ENCODE data around the gene VIL1. TPM values are rescaled to one million over a fixed set of nuclear protein-coding genes. Genes with fewer than 3 reads are reported as not detected.

Gene VIL1
- total RNA-seq, 4 donors from 2014 or later, result 0.21 to 3.3 (median 1.1) TPM

- TF ChIP-seq POLR2A (IDR thresholded peaks at IDR 0.05), result no peak
- TF ChIP-seq CTCF (IDR thresholded peaks at IDR 0.05), result no peak
- TF ChIP-seq POLR2AphosphoS5 (IDR thresholded peaks at IDR 0.05), result no peak
- no peak for TF ChIP-seq EP300 (IDR thresholded peaks at IDR 0.05)
- 67% methylated on average over 10 of the region's 10 CpGs for WGBS
- Histone ChIP-seq H3K36me3 (no peaks in the 10 kb centered on the region), H3K4me3 (peak overlapping the region; percentile 26), H3K4me1 (peaks cover 25% of the 10 kb centered on the region), H3K9me3 (no peaks in the 10 kb centered on the region), H3K27me3 (no peaks in the 10 kb centered on the region), H3K27ac (no peak overlapping the region)
- DNase-seq (ENCODE audit: low spot score in 2 of 2), result no peak
Observed at GRCh38 chr2:218383892-218384519, 34.9 kb upstream of the VIL1 start.

- H3K4me1 ChIP-seq, result peaks cover 25% of the 10 kb centered on the region
- H3K4me3 ChIP-seq, result no peak overlapping the region
- TF ChIP-seq POLR2AphosphoS5 (IDR thresholded peaks at IDR 0.05) (no peak), POLR2A (IDR thresholded peaks at IDR 0.05) (no peak), CTCF (IDR thresholded peaks at IDR 0.05) (no peak), EP300 (IDR thresholded peaks at IDR 0.05) (no peak)
- no peak for DNase-seq (ENCODE audit: low spot score in 2 of 2)
- no peaks in the 10 kb centered on the region for H3K27me3 ChIP-seq
- no peaks in the 10 kb centered on the region for H3K36me3 ChIP-seq
- H3K27ac ChIP-seq, result no peak overlapping the region
- H3K9me3 ChIP-seq, result no peaks in the 10 kb centered on the region
- WGBS, result 71% methylated on average over 6 of the region's 9 CpGs
Observed at GRCh38 chr2:218384975-218385374, 33.9 kb upstream of the VIL1 start.

GRCh38 chr2:218386505-218387368 is 32.2 kb upstream of the VIL1 start:
- no peak overlapping the region for H3K27ac ChIP-seq
- no peaks in the 10 kb centered on the region for H3K36me3 ChIP-seq
- TF ChIP-seq CTCF (IDR thresholded peaks at IDR 0.05), result no peak
- no peak for TF ChIP-seq POLR2AphosphoS5 (IDR thresholded peaks at IDR 0.05)
- TF ChIP-seq POLR2A (IDR thresholded peaks at IDR 0.05), result no peak
- H3K9me3 ChIP-seq, result no peaks in the 10 kb centered on the region
- 67% methylated on average over 19 of the region's 23 CpGs for WGBS
- H3K4me1 ChIP-seq, result peaks cover 25% of the 10 kb centered on the region
- peak overlapping the region; percentile 34 for H3K4me3 ChIP-seq
- DNase-seq (ENCODE audit: low spot score in 2 of 2), result no peak
- H3K27me3 ChIP-seq, result no peaks in the 10 kb centered on the region

GRCh38 chr2:218387369-218388194 is 31.3 kb upstream of the VIL1 start:
- H3K9me3 ChIP-seq, result no peaks in the 10 kb centered on the region
- H3K4me1 ChIP-seq, result peaks cover 21% of the 10 kb centered on the region
- WGBS, result 19% methylated on average over 32 of the region's 38 CpGs
- TF ChIP-seq POLR2AphosphoS5 (IDR thresholded peaks at IDR 0.05), result no peak
- TF ChIP-seq CTCF (IDR thresholded peaks at IDR 0.05), result no peak
- no peak for TF ChIP-seq POLR2A (IDR thresholded peaks at IDR 0.05)
- TF ChIP-seq EP300 (IDR thresholded peaks at IDR 0.05), result no peak
- no peak overlapping the region for H3K27ac ChIP-seq
- no peaks in the 10 kb centered on the region for H3K36me3 ChIP-seq
- H3K4me3 ChIP-seq, result peak overlapping the region; percentile 34
- peak in 1 of 2 donors; percentile 70 for DNase-seq (ENCODE audit: low spot score in 2 of 2)
- no peaks in the 10 kb centered on the region for H3K27me3 ChIP-seq
